GM21737 (cell line): ENCODE results near the gene CSNK1G2.

Experiments
- ATAC-seq: cut with Tn5 transposase; IDR thresholded peaks from one replicate; pipeline ENCODE4 v1.9.1; 2021; ENCODE audit warnings: mild to moderate bottlenecking, moderate library complexity; ENCODE audit not compliant: unreplicated experiment

CSNK1G2 gene

DNA sequence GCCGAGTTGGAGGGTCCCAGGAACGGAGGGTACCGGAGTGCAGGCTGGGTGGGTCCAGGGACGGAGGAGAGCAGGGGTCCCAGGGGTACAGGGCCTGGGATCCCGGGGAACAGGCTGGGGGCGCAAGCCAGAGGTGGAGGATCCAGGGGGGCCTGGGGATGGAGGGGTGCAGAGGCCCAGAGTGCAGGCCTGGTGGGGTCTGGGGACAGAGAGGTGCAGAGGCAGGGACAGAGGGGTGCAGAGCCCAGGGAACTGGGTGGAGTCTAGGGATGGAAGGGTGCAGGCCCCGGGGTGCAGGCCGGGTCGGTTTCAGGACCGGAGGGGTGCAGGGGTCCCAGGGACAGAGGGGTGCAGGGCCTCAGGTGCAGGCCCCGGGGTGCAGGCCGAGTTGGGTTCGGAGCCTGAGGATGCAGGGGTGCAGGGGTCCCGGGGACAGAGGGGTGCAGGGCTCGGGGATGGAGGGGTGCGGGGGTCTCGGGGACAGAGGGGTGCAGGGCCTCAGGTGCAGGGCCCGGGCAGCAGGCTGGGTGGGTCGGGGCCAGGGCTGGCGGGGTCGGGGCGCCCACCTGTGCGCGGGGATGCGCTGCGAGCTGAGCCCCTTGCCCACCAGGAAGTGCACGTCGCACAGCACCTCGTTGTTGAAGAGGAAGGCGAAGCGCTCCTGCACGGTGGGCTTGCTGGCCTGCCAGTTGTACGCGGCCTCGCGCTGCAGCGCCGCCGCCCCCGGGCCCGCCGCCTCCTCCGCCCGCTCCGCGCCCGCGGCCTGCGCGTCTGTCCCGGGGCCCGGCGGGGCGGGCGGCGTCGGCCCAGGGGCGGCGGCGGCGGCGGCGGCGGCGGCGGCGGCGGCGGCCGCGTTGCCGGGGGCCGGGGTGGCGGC is 74.0 kb downstream of the CSNK1G2 start:
- no peak for ATAC-seq

DNA sequence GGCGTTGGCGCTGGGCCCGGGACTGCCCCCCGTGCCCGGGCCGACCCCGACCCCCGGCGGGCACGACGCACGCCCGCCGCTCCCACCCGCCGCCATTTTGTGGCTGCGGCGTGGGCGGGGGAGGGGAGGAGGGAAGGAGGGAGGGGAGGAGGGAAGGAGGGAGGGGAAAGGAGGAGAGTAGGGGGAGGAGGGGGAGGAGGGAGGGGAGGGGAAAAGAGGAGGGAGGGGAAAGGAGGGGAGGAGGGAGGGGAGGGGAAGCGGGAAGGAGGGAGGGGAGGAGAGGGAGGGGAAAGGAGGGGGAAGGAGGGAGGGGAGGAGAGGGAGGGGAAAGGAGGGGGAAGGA is 74.6 kb downstream of the CSNK1G2 start, which contains the start of gene BTBD2:
BTBD2 (minus strand) TSS at position 107 of the 343 bp plus-strand sequence; CDS start at position 96, 11 bp downstream.
- ATAC-seq: no peak

- no peak for ATAC-seq
Measured at GRCh38 chr19:2016041-2016807, 75.3 kb downstream of the CSNK1G2 start.

DNA sequence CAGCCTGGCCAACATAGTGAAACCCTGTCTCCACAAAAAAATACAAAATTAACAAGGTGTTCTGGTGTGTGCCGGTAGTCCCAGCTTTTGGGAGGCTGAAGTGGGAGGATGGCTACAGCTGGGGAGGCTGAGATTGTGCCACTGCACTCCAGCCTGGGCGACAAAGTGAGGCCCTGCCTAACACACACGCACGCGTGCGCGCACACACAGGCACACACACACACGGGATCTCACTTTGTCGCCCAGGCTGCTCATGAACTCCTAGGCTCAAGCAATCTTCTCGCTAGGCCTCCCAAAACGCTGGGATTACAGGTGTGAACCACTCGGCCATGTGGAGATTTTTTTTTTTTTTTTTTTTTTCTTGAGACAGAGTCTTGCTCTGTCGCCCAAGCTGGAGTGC is 77.8 kb downstream of the CSNK1G2 start:
- no peak for ATAC-seq

- ATAC-seq: no peak
Measured at GRCh38 chr19:2021453-2022140, 80.6 kb downstream of the CSNK1G2 start.

GRCh38 chr19:2022289-2022688 is 81.3 kb downstream of the CSNK1G2 start:
- no peak for ATAC-seq

GRCh38 chr19:2026770-2027169 is 85.8 kb downstream of the CSNK1G2 start:
- ATAC-seq: no peak

- ATAC-seq: no peak
Measured at GRCh38 chr19:2027361-2027760, 86.4 kb downstream of the CSNK1G2 start.
